ENCODE results near the gene MYLK4.
A peak's percentile ranks its signal among the peaks of the same experiment; 100 is the strongest.
"Not testable (repeated sequence)": the region's sequence is repeated elsewhere in the genome, so short reads cannot be mapped to it uniquely, and the experiment has no call there.

MYLK4 gene

GRCh38 chr6:2763876-2764540 lies 13.3 kb upstream of the MYLK4 start:
- no peak for TF ChIP-seq CTCF (IDR thresholded peaks at IDR 0.05)
- no peaks in the 10 kb centered on the region for H3K27me3 ChIP-seq (ENCODE audit: control insufficient read depth, insufficient read depth, low read length)
- H3K79me2 ChIP-seq: peaks cover 23% of the 10 kb centered on the region
- H3K4me3 ChIP-seq (ENCODE audit: low read depth, low read length): peak overlapping the region; percentile 50
- H2AFZ ChIP-seq: peak overlapping the region; percentile 92
- H3K9ac ChIP-seq: no peak overlapping the region
- peaks cover 8% of the 10 kb centered on the region for H3K4me1 ChIP-seq
- no peaks in the 10 kb centered on the region for H3K9me3 ChIP-seq (ENCODE audit: control insufficient read depth, low read length)
- H3K27ac ChIP-seq: peak overlapping the region; percentile 86
- H3K36me3 ChIP-seq (ENCODE audit: control insufficient read depth, insufficient read depth, low read length): no peaks in the 10 kb centered on the region
- H3K4me2 ChIP-seq (ENCODE audit: low read length): peak overlapping the region; percentile 33

GRCh38 chr6:2763345-2763841 lies 12.7 kb upstream of the MYLK4 start:
- H3K79me2 ChIP-seq: peaks cover 17% of the 10 kb centered on the region
- H3K36me3 ChIP-seq (ENCODE audit: control insufficient read depth, insufficient read depth, low read length): no peaks in the 10 kb centered on the region
- TF ChIP-seq CTCF (IDR thresholded peaks at IDR 0.05): no peak
- H3K9ac ChIP-seq: no peak overlapping the region
- H2AFZ ChIP-seq: no peak overlapping the region
- no peak overlapping the region for H3K27ac ChIP-seq
- H3K4me2 ChIP-seq (ENCODE audit: low read length): no peak overlapping the region
- H3K9me3 ChIP-seq (ENCODE audit: control insufficient read depth, low read length): no peaks in the 10 kb centered on the region
- H3K4me1 ChIP-seq: peaks cover 6% of the 10 kb centered on the region
- H3K4me3 ChIP-seq (ENCODE audit: low read depth, low read length): no peak overlapping the region
- H3K27me3 ChIP-seq (ENCODE audit: control insufficient read depth, insufficient read depth, low read length): no peaks in the 10 kb centered on the region

- H3K4me1 ChIP-seq, H3K9ac ChIP-seq: not testable (repeated sequence)
Observed at GRCh38 chr6:2762868-2763267, 12.1 kb upstream of the MYLK4 start.

GRCh38 chr6:2760882-2761842 lies 10.4 kb upstream of the MYLK4 start:
- H3K27ac ChIP-seq: no peak overlapping the region
- H3K4me3 ChIP-seq (ENCODE audit: low read depth, low read length): no peak overlapping the region
- H3K4me1 ChIP-seq: no peaks in the 10 kb centered on the region
- H3K9ac ChIP-seq: no peak overlapping the region
- H3K4me2 ChIP-seq (ENCODE audit: low read length): no peak overlapping the region
- peak; percentile 16 for TF ChIP-seq CTCF (IDR thresholded peaks at IDR 0.05)
- no peak overlapping the region for H2AFZ ChIP-seq
- H3K79me2 ChIP-seq: peaks cover under 1% of the 10 kb centered on the region
- no peaks in the 10 kb centered on the region for H3K9me3 ChIP-seq (ENCODE audit: control insufficient read depth, low read length)
- H3K36me3 ChIP-seq (ENCODE audit: control insufficient read depth, insufficient read depth, low read length): no peaks in the 10 kb centered on the region
- H3K27me3 ChIP-seq (ENCODE audit: control insufficient read depth, insufficient read depth, low read length): no peaks in the 10 kb centered on the region

More at GRCh38 chr6:2762868-2763267, 12.1 kb upstream of the MYLK4 start:
- H3K4me2 ChIP-seq (ENCODE audit: low read length); H3K36me3 ChIP-seq (ENCODE audit: control insufficient read depth, insufficient read depth, low read length); H3K4me3 ChIP-seq (ENCODE audit: low read depth, low read length); H3K9me3 ChIP-seq (ENCODE audit: control insufficient read depth, low read length); H3K27me3 ChIP-seq (ENCODE audit: control insufficient read depth, insufficient read depth, low read length); H3K27ac ChIP-seq: not testable (repeated sequence)
- Histone ChIP-seq H3K79me2 (peaks cover 12% of the 10 kb centered on the region), H2AFZ (peak overlapping the region; percentile 34)

- no peak for TF ChIP-seq CTCF (IDR thresholded peaks at IDR 0.05)
Observed at GRCh38 chr6:2758980-2759379, 8.3 kb upstream of the MYLK4 start.

More at GRCh38 chr6:2758980-2759379, 8.3 kb upstream of the MYLK4 start:
- Histone ChIP-seq H3K36me3 (ENCODE audit: control insufficient read depth, insufficient read depth, low read length) (no peaks in the 10 kb centered on the region), H3K27me3 (ENCODE audit: control insufficient read depth, insufficient read depth, low read length) (no peaks in the 10 kb centered on the region), H3K4me3 (ENCODE audit: low read depth, low read length) (no peak overlapping the region), H3K79me2 (no peaks in the 10 kb centered on the region), H3K4me1 (no peaks in the 10 kb centered on the region), H3K9me3 (ENCODE audit: control insufficient read depth, low read length) (no peaks in the 10 kb centered on the region), H2AFZ (no peak overlapping the region), H3K4me2 (ENCODE audit: low read length) (no peak overlapping the region), H3K27ac (no peak overlapping the region), H3K9ac (no peak overlapping the region)
